OCI-LY3 (cell line): Measurements from ENCODE around the gene HPCAL1.

Source experiments
- CTCF ChIP-seq: fragments of 200-600, 300-600 bp; sonication (generic); IDR thresholded peaks from 2 replicates; pipeline ENCODE4 v1.5.1; 2014; ENCODE audit warnings: antibody characterized with exemption, low read length, low read depth
- EZH2phosphoT487 ChIP-seq: fragments of 200-600 bp; shearing (Covaris generic); IDR thresholded peaks from 2 replicates; pipeline ENCODE4 v1.6.1; 2018; ENCODE audit warnings: antibody characterized with exemption, mixed run types, low read depth

- TF ChIP-seq CTCF = no peak
- no peak for TF ChIP-seq EZH2phosphoT487
Observed at GRCh38 chr2:10469955-10470608, 167.4 kb downstream of the HPCAL1 start.
